ENCODE results near the gene PFN1.

DNA sequence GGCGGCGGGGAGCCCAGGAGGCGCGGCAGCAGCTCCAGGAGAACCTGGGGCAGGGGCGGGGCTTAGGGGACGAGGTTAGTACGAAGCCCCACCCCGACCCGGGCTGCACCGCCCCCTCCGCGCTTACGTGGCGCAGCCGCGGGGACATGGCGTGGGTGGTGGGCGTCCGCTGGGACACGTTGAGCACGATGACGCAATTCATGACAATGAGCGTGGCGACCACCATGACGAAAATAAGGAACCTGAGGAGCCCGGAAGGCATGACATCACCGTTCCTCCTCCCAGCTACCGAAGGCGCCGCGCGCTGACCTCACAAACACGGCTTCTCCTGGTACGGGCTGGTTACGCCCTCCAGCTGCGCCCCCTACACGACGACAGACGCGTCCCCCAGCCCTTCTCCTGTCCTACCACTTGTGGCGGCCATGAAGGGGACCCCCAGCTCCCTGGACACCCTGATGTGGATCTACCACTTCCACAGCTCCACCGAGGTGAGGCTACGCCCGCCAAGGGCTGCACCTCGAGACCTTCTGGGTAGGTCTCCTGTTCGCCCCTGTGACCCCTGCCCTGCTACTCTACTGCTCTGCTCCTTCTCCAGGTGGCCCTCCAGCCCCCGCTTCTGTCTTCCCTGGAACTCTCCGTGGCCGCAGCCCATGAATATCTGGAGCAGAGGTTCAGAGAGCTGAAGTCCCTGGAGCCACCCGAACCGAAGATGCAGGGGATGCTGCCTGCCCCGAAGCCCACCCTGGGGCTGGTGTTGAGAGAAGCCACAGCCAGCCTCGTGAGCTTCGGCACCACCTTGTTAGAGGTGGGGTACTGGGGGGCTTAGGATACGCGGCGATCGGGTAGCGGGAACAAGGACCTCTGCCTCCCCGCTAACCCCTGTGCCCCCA is 48.7 kb downstream of the PFN1 start, which contains the start of gene C17orf107:
- TF ChIP-seq ZNF274 (IDR thresholded peaks at IDR 0.05; ENCODE audit: low read depth, low read length) (no peak), YY1 (IDR thresholded peaks at IDR 0.05; ENCODE audit: insufficient read depth, insufficient read length) (no peak)

All from NT2/D1 (cell line).